ENCODE measurements around the gene NPFFR1.
A peak's percentile ranks its signal among the peaks of the same experiment; 100 is the strongest.
"Not testable (repeated sequence)": the region's sequence is repeated elsewhere in the genome, so short reads cannot be mapped to it uniquely, and the experiment has no call there.

NPFFR1 gene

GRCh38 chr10:70284542-70285475 lies 1.0 kb upstream of the NPFFR1 start:
- DNase-seq = no peak

- no peak for DNase-seq
Measured at GRCh38 chr10:70283071-70283444, 746 bp downstream of the NPFFR1 start.

GRCh38 chr10:70281609-70282008 lies 2.2 kb downstream of the NPFFR1 start:
- DNase-seq = no peak

- DNase-seq = no peak
Measured at GRCh38 chr10:70280099-70280498, 3.7 kb downstream of the NPFFR1 start.

GRCh38 chr10:70277396-70278030 lies 6.3 kb downstream of the NPFFR1 start:
- DNase-seq = no peak

GRCh38 chr10:70274643-70275042 lies 9.2 kb downstream of the NPFFR1 start:
- DNase-seq = no peak

- DNase-seq = peak in 3 of 6 experiments; percentile 15 to 23 (median 23)
Measured at GRCh38 chr10:70272925-70273316, 10.9 kb downstream of the NPFFR1 start.

GRCh38 chr10:70271996-70272924 lies 11.5 kb downstream of the NPFFR1 start:
- no peak for DNase-seq

- no peak for DNase-seq
Measured at GRCh38 chr10:70270952-70271351, 12.9 kb downstream of the NPFFR1 start.

- DNase-seq = no peak
Measured at GRCh38 chr10:70269741-70270140, 14.1 kb downstream of the NPFFR1 start.

- no peak for DNase-seq
Measured at GRCh38 chr10:70268376-70268775, 15.4 kb downstream of the NPFFR1 start.

GRCh38 chr10:70267161-70267933 lies 16.5 kb downstream of the NPFFR1 start:
- no peak for DNase-seq

- no peak for DNase-seq
Measured at GRCh38 chr10:70266701-70267100, 17.1 kb downstream of the NPFFR1 start.

- DNase-seq = no peak
Measured at GRCh38 chr10:70266056-70266455, 17.7 kb downstream of the NPFFR1 start.

- DNase-seq = no peak
Measured at GRCh38 chr10:70265032-70265689, 18.6 kb downstream of the NPFFR1 start.

- no peak for DNase-seq
Measured at GRCh38 chr10:70260734-70261133, 23.1 kb downstream of the NPFFR1 start.

GRCh38 chr10:70260259-70260658 lies 23.5 kb downstream of the NPFFR1 start:
- no peak for DNase-seq

GRCh38 chr10:70258216-70258615 lies 25.6 kb downstream of the NPFFR1 start:
- DNase-seq = no peak

- not testable (repeated sequence) for DNase-seq
Measured at GRCh38 chr10:70257816-70258215, 26.0 kb downstream of the NPFFR1 start.

- DNase-seq = no peak
Measured at GRCh38 chr10:70256463-70256862, 27.3 kb downstream of the NPFFR1 start.

Data from stimulated activated naive CD4-positive, alpha-beta T cell (primary cell).